ENCODE results near the gene HSP90AB1. TPM values are rescaled to one million over a fixed set of nuclear protein-coding genes. Genes with fewer than 3 reads are reported as not detected.

Gene HSP90AB1
- total and polyA plus RNA-seq, 9 of the 15 experiments (the other 6 are each of a cell fraction or from before 2014, with no cell fraction given) = 1,780 to 3,358 (median 2,262) TPM

DNA sequence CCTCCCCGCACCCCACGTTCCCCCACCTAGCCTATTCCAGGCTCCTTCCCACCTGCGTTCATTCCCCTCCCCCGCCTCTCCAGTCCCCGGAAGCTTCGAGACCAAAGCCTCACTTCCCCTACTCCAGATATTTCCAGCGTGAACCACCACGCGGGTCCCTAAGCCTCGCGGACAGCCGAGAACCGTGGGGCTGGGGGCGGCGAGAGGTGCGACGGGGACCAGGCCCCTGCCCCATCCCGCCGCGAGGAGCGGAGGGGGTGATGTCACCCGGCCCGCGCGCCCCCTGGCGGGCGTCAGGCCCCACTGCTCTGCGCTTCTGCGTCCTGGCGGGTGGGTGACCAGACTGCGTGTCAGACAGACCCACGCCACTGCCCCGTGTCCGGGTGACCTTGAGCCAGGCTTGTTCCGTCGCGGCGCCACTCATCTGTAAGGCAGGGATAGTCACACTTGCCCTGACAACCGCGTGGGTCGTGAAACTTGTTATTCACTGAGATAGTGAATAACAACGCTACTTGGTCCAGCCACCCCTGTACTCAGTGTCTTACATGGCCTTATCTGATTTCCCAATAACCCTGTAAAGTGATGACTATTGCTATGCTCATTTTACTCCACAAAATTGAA lies 9.0 kb upstream of the HSP90AB1 start (continued):
- TF ChIP-seq MED1 (CRISPR knock-in tag; IDR thresholded peaks at IDR 0.05; ENCODE audit: borderline replicate concordance) (no peak), ZNF134 (CRISPR knock-in tag; conservative IDR thresholded peaks at IDR 0.05) (no peak), CSDE1 (IDR thresholded peaks at IDR 0.05) (no peak), ZNF445 (CRISPR knock-in tag; IDR thresholded peaks at IDR 0.05; ENCODE audit: low read depth) (no peak), STAT5B (CRISPR knock-in tag; IDR thresholded peaks at IDR 0.05) (no peak), ZFX (CRISPR knock-in tag; IDR thresholded peaks at IDR 0.05) (peak; percentile 99), ZNF224 (CRISPR knock-in tag; IDR thresholded peaks at IDR 0.05) (no peak), HIVEP1 (CRISPR knock-in tag; IDR thresholded peaks at IDR 0.05) (no peak), SRF (CRISPR knock-in tag; IDR thresholded peaks at IDR 0.05) (no peak; a peak in 1 of 4 replicates), MAFG (tag; conservative IDR thresholded peaks at IDR 0.05) (no peak), RBM17 (IDR thresholded peaks at IDR 0.05; ENCODE audit: borderline replicate concordance, low read depth, low read length) (no peak), YBX1 (IDR thresholded peaks at IDR 0.05) (no peak), ZNF165 (CRISPR knock-in tag; IDR thresholded peaks at IDR 0.05; ENCODE audit: borderline replicate concordance) (no peak), LCOR (CRISPR knock-in tag; IDR thresholded peaks at IDR 0.05) (0 out of 2 replicates have a peak, but pooled peaks have one; percentile 41), TBL1XR1 (IDR thresholded peaks at IDR 0.05; ENCODE audit: low read length in 2 of 2) (no peak; a peak in 1 of 4 replicates), ZC3H8 (IDR thresholded peaks at IDR 0.05) (no peak), SIX5 (IDR thresholded peaks at IDR 0.05; ENCODE audit: borderline replicate concordance in 1 of 2, insufficient read depth in 1 of 2, low read depth in 1 of 2, low read length in 2 of 2) (no peak), NCOA4 (IDR thresholded peaks at IDR 0.05; ENCODE audit: partially characterized antibody) (no peak)
- TF ChIP-seq, protein P1, sequence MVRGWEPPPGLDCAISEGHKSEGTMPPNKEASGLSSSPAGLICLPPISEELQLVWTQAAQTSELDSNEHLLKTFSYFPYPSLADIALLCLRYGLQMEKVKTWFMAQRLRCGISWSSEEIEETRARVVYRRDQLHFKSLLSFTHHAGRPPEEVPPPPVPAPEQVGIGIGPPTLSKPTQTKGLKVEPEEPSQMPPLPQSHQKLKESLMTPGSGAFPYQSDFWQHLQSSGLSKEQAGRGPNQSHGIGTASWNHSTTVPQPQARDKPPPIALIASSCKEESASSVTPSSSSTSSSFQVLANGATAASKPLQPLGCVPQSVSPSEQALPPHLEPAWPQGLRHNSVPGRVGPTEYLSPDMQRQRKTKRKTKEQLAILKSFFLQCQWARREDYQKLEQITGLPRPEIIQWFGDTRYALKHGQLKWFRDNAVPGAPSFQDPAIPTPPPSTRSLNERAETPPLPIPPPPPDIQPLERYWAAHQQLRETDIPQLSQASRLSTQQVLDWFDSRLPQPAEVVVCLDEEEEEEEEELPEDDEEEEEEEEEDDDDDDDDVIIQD (CRISPR knock-in tag; IDR thresholded peaks at IDR 0.05) = no peak
- TF ChIP-seq, protein P2, sequence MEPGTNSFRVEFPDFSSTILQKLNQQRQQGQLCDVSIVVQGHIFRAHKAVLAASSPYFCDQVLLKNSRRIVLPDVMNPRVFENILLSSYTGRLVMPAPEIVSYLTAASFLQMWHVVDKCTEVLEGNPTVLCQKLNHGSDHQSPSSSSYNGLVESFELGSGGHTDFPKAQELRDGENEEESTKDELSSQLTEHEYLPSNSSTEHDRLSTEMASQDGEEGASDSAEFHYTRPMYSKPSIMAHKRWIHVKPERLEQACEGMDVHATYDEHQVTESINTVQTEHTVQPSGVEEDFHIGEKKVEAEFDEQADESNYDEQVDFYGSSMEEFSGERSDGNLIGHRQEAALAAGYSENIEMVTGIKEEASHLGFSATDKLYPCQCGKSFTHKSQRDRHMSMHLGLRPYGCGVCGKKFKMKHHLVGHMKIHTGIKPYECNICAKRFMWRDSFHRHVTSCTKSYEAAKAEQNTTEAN (CRISPR knock-in tag; IDR thresholded peaks at IDR 0.05) = peak; percentile 84; the same call in 1 of the 2 replicates
- TF ChIP-seq, protein P3, sequence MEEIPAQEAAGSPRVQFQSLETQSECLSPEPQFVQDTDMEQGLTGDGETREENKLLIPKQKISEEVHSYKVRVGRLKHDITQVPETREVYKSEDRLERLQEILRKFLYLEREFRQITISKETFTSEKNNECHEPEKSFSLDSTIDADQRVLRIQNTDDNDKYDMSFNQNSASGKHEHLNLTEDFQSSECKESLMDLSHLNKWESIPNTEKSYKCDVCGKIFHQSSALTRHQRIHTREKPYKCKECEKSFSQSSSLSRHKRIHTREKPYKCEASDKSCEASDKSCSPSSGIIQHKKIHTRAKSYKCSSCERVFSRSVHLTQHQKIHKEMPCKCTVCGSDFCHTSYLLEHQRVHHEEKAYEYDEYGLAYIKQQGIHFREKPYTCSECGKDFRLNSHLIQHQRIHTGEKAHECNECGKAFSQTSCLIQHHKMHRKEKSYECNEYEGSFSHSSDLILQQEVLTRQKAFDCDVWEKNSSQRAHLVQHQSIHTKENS (CRISPR knock-in tag; IDR thresholded peaks at IDR 0.05) = no peak
- TF ChIP-seq, protein P4, sequence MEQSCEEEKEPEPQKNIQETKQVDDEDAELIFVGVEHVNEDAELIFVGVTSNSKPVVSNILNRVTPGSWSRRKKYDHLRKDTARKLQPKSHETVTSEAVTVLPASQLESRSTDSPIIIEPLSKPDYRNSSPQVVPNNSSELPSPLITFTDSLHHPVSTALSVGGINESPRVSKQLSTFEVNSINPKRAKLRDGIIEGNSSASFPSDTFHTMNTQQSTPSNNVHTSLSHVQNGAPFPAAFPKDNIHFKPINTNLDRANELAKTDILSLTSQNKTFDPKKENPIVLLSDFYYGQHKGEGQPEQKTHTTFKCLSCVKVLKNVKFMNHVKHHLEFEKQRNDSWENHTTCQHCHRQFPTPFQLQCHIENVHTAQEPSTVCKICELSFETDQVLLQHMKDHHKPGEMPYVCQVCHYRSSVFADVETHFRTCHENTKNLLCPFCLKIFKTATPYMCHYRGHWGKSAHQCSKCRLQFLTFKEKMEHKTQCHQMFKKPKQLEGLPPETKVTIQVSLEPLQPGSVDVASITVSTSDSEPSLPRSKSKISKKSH (CRISPR knock-in tag; IDR thresholded peaks at IDR 0.05) = no peak

Measured in K562 (cell line).